Stimulated activated CD4-positive, alpha-beta T cell treated with anti-CD3 and anti-CD28 coated beads, TNF-alpha, amount 100 ng/mL, for 48 hours (primary cell): ENCODE data around the gene GORAB.
A peak's percentile ranks its signal among the peaks of the same experiment; 100 is the strongest.

Experiments used
- DNase-seq, 3 donors: peaks; one replicate each; pipeline ENCODE4 v3.0.0-alpha.2; 2020; ENCODE audit warnings: low read depth in 3 of 3

GORAB gene, protein sequence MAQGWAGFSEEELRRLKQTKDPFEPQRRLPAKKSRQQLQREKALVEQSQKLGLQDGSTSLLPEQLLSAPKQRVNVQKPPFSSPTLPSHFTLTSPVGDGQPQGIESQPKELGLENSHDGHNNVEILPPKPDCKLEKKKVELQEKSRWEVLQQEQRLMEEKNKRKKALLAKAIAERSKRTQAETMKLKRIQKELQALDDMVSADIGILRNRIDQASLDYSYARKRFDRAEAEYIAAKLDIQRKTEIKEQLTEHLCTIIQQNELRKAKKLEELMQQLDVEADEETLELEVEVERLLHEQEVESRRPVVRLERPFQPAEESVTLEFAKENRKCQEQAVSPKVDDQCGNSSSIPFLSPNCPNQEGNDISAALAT

GRCh38 chr1:170531758-170532657 is at the start of gene GORAB:
GORAB (plus strand) TSS chr1:170532166; CDS start chr1:170532224, 58 bp downstream.
- DNase-seq, result peak; percentile 76 to 81 (median 79)

DNA sequence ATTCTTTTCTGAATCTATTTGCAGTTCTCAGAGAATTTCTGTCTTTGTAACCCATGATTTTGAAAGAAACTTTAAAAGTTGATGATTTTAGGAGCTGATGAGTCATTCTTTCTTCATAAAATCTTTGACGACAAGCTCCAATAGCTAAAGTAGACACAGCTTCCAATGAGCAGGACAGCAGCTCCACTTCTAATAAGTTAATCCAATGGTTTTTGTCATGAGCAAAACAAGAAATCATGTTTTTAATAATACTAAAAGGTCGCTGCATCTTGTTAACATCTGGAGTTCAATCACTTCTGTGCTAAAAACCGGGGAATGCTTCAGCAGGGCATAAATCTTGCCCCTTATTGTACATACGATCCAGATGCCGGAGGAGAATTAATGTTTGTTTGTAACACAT is 48.9 kb upstream of the GORAB start:
- DNase-seq, result no peak

- DNase-seq, result no peak
Measured at GRCh38 chr1:170487503-170487902, 44.5 kb upstream of the GORAB start.

GRCh38 chr1:170491291-170491690 is 40.7 kb upstream of the GORAB start:
- DNase-seq, result no peak

- no peak for DNase-seq
Measured at GRCh38 chr1:170494369-170494768, 37.6 kb upstream of the GORAB start.

GRCh38 chr1:170495006-170495405 is 37.0 kb upstream of the GORAB start:
- no peak for DNase-seq

DNA sequence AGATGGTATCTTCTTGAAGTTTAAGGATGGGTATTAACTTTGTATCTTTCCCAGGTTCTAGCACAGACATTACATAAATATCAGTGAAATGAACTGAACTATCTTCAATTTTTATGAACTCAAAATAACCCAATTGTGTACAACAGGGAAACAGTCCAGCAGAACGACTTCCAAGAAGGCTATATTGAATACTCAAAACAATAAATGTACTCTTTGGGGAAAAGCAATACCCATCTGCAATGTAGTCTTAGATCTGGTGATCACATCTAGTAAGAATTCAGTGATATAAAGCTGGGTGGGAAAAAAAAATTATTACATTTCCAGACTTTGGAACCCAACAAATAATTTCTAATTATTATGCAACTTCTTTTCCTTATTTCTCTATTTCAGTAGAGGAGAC is 33.1 kb upstream of the GORAB start:
- DNase-seq, result no peak

DNA sequence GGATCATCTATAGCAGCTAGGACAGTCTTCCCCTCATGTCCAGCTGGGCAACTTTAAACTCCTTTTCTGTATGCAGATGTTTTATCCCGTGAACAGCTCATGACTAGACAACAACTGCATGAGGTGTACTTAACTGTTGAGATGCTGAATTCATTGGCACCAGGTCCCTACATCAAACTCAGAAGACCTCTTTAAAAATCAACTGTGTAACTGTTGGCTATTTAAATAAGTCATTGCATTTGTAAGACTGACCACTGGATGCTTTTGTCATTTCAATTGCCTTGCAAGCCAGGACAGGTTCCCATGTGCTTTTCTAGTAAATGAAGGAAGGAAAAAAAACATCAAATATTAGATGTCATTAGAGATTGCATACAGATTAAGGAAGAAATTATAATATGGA is 28.3 kb upstream of the GORAB start:
- no peak for DNase-seq

GRCh38 chr1:170510163-170510562 is 21.8 kb upstream of the GORAB start:
- no peak for DNase-seq

DNA sequence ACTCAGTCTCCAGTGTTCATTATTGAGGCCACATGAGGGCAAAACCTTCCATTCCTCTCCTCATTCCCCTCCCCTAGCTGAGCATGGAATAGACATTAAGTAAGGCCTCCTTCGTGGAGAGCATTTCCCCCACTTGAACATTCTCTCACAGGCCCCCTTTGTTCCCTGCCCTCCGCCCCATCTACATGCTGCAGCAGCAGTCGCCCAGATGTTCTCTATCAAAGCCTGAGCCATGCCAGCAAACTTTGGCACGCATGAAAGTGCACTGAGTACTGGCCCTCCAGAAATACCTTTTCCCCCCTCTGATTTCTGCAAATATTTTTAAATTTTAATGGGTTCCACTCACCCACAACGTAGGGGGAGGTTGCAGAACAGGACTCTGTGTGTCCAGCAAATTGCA is 20.9 kb upstream of the GORAB start:
- DNase-seq, result no peak

DNA sequence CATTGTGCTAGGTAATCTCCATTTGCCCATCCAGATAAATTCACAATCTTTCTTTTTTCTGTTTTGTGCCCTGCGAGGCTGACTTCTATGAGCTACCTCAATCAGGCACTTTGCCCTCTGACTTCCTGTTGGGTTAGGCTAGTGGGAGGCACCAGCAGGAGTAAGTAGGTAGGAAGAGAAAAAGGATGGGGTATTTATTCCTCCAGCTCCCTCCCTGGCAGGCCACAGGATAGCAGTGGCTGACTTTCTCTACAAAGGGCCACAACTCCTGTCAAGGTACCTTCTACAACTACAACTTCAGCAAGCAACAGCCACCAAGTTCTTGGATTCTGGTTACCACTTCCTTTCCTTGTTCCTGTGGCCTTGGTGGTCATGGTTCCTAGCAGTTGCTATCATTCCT is 18.8 kb upstream of the GORAB start:
- DNase-seq, result no peak

- DNase-seq, result no peak
Measured at GRCh38 chr1:170518185-170518834, 13.7 kb upstream of the GORAB start.

DNA sequence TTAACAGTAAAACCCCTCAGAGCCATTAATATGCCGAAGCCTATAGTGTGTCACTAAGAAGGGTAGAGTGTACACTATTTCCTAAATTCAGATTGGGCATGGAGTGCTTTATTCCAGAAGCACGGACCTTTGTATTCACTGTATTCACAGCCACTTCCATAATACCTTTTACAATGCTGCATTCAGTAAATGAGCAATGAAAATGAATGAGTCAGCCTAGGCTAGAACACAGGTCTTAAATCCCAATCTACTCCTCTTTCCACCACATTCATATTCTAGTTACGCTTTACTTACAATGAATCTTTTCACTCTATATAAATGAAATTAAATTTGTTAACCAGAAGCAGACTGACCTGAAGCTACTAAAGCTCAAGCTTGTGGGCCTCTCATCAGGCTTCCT is 13.0 kb upstream of the GORAB start:
- no peak for DNase-seq

GRCh38 chr1:170520601-170521000 is 11.4 kb upstream of the GORAB start:
- DNase-seq, result no peak

DNA sequence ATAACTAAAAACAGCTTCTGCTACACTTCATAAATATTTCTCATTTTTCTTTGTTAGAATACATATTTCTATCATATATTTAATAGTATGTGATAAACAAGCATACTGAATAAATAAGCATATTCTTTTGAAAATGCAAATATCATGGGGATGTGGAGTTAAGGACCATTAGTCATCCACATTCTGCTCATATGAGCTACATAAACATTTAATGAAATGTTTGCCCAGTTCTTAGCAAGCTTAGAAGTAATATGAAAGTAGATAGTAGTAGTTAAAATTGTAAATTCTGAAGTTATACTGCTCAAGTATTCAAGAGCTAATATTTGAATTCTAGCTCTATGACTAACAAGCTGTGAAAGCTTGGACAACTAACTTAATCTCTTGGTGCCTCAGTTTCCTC is 10.1 kb upstream of the GORAB start:
- no peak for DNase-seq

DNA sequence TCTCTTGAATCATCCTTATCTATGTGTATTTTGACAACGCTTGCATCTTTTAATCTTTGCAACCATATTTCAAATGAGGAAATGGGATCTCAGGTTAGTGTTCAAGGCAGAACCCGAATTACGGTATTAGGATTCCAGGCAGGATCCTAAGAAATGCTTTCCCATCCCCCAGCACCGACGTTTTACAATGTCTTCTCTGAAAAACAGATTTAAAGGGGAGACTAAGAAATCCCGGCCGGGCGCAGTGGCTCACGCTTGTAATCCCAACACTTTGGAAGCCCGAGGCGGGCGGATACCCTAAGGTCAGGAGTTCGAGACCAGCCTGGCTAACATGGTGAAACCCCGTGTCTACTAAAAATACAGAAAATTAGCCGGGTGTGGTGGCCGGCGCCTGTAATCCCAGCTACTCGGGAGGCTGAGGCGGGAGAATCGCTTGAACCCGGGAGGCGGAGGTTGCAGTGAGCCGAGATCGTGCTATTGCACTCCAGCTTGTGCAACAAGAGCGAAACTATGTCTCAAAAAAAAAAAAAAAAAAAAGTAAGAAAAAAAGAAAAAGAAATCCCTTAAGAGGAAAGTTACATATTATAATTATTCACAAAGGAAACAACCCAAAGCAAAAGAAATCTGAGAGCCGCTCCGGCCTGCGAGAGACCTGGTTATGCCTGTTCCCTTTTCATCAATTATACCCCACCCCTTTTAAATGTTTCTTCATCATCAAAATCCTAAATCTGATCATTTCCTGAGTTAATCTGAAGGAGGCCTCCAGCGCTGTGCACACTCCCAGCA is 801 bp upstream of the GORAB start:
- DNase-seq, result peak in 1 of 3 donors; percentile 0

DNA sequence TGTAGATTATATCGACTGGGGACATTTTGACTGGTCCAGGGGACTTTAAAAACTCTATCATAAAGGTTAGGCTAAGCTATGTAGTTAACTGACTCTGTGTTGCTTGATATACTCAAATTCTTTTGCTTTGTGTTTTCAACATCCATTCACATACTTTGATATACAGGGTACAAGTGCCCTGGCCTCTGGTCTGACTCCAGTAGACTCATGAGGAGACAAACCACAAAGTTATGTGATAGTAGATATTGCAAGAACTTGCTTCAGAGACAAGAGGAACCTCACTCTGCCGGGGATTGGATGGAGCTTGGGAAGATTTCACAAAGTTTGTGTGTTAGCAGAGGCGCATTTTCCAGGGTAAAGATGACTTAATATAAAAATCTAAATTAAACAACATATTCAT is 1.3 kb downstream of the GORAB start:
- no peak for DNase-seq

DNA sequence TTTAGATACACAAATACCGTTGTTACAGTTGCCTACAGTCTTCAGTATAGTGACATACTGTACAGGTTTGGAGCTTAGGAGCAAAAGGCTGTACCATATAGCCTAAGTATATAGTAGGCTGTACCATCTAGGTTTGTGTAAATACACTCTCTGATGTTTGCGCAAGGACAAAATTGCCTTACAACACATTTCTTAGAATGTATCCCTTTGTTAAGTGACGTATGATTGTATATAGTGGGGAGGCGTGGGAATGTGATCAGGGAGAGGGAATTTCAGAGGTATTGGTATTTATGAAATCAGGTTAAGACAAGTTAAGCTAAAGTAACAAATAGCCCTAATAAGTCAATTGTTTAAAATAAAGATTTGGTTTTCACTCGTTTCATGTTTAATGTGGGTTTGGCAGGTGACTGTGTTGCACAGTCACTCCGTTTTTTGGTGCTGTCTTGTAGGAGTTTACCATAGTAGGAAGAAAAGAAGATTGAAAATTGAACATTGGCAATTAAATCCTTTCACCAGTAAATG is 2.7 kb downstream of the GORAB start:
- DNase-seq, result no peak

GRCh38 chr1:170535418-170535817 is 3.5 kb downstream of the GORAB start:
- DNase-seq, result no peak

DNA sequence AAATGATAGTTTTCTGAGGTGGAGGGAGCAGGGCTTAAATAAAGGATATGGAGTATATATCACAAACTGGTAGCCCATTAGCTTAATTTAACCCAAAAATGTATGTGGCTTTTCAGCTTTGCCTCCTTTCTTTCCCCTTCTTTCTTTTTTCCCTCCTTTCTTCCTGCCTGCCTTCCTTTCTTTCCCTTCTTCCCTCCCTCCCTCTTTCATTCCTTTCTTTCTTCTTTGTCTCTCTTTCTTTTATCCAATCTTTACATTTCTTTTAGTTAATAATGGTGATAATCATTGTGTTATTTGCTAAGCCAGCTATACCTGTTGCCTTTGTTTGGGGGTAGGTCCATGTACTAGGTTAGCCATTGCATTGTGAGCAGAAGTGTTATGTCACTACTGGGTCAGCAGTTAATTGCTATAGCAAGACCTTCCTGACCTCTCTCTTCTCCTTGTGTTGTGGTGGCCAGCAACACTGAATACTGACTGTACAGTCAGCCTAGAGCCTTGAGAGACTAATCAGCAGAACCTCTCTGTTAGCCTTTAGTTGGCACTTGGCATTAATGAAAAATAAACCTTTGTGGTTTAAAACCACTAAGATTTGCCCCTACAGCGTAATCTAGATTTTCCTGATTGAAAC is 5.1 kb downstream of the GORAB start:
- DNase-seq, result no peak
